ENCODE results near the gene OR4C45. TPM values are rescaled to one million over a fixed set of nuclear protein-coding genes. Genes with fewer than 3 reads are reported as not detected.
"Not testable (repeated sequence)": the region's sequence is repeated elsewhere in the genome, so short reads cannot be mapped to it uniquely, and the experiment has no call there.

The OR4C45 gene
- polyA plus RNA-seq, 1 donor (not counting 4 experiments of a cell fraction or from before 2014, with no cell fraction given), result not detected

DNA sequence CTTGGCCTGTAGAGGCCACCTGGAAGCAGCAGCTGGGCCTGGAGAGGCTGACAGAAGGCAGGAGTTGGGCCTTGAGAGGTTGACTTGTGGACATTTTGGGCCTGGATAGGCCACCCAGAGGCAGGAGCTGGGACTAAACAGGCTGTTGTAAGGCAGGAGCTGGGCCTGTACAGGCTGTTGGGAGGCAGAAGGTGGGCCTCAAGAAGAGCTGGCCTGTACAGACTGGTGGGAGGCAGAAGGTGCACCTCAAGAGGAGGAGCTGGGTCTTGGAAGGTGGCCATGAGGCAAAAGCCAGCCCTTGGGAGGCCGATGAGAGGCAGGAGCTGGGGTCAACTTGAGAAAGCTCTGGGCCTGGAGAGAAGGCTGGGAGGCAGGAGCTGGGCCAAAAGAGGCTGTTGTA lies 45.3 kb downstream of the OR4C45 start:
- Histone ChIP-seq H3K79me2 (ENCODE audit: control insufficient read depth, insufficient read depth, low read length) (no peaks in the 10 kb centered on the region), H3K4me2 (ENCODE audit: control insufficient read depth, extremely low read depth, insufficient read depth, low read depth, low read length) (no peak overlapping the region), H3K9me1 (ENCODE audit: control insufficient read depth, extremely low read depth, insufficient read depth, low read length) (no peaks in the 10 kb centered on the region), H3K27ac (ENCODE audit: control insufficient read depth, insufficient read depth, low read length) (no peak overlapping the region), H3K27me3 (ENCODE audit: control insufficient read depth, extremely low read depth, insufficient read depth, low read length) (no peaks in the 10 kb centered on the region), H2AFZ (ENCODE audit: control insufficient read depth, low read length) (no peak overlapping the region), H3K9ac (ENCODE audit: control insufficient read depth, extremely low read depth, insufficient read depth, low read length) (no peak overlapping the region), H4K20me1 (ENCODE audit: control insufficient read depth, extremely low read depth, insufficient read depth, low read length) (no peaks in the 10 kb centered on the region), H3K36me3 (ENCODE audit: control insufficient read depth in 2 of 2, extremely low read depth in 1 of 2, insufficient read depth in 2 of 2, low read length in 2 of 2) (no peaks in the 10 kb centered on the region), H3K9me3 (ENCODE audit: control insufficient read depth, low read depth, low read length) (no peaks in the 10 kb centered on the region), H3K4me3 (ENCODE audit: control insufficient read depth in 2 of 3, extremely low read depth in 1 of 3, insufficient read depth in 2 of 3, low read depth in 1 of 3, low read length in 3 of 3) (no peak overlapping the region), H3K4me1 (ENCODE audit: control insufficient read depth, extremely low read depth, insufficient read depth, low read length) (no peaks in the 10 kb centered on the region)
- FAIRE-seq (no peak), DNase-seq (ENCODE audit: low read depth, low spot score) (no peak)
- no peak for TF ChIP-seq CTCF (optimal IDR thresholded peaks at IDR 0.05 in 1 of 3, IDR thresholded peaks at IDR 0.05 in 1 of 3, conservative IDR thresholded peaks at IDR 0.05 in 1 of 3; ENCODE audit: extremely low read depth in 1 of 3, insufficient read depth in 2 of 3, low read length in 3 of 3)
- no peak for TF ChIP-seq EZH2 (IDR thresholded peaks at IDR 0.05; ENCODE audit: low read length)
- dilution Hi-C loops (cut with MboI; ENCODE audit: extremely low pct_ligation_motif_present, low sequenced_read_pairs), result no loop called here

- H4K20me1 ChIP-seq (ENCODE audit: control insufficient read depth, extremely low read depth, insufficient read depth, low read length); DNase-seq (ENCODE audit: low read depth, low spot score); H3K79me2 ChIP-seq (ENCODE audit: control insufficient read depth, insufficient read depth, low read length); H3K36me3 ChIP-seq (ENCODE audit: control insufficient read depth in 2 of 2, extremely low read depth in 1 of 2, insufficient read depth in 2 of 2, low read length in 2 of 2); H3K27me3 ChIP-seq (ENCODE audit: control insufficient read depth, extremely low read depth, insufficient read depth, low read length); H3K9me1 ChIP-seq (ENCODE audit: control insufficient read depth, extremely low read depth, insufficient read depth, low read length); H3K27ac ChIP-seq (ENCODE audit: control insufficient read depth, insufficient read depth, low read length); H3K4me1 ChIP-seq (ENCODE audit: control insufficient read depth, extremely low read depth, insufficient read depth, low read length); H3K4me3 ChIP-seq (ENCODE audit: control insufficient read depth in 2 of 3, extremely low read depth in 1 of 3, insufficient read depth in 2 of 3, low read depth in 1 of 3, low read length in 3 of 3); H2AFZ ChIP-seq (ENCODE audit: control insufficient read depth, low read length); H3K9me3 ChIP-seq (ENCODE audit: control insufficient read depth, low read depth, low read length); H3K4me2 ChIP-seq (ENCODE audit: control insufficient read depth, extremely low read depth, insufficient read depth, low read depth, low read length); FAIRE-seq; dilution Hi-C loops (cut with MboI; ENCODE audit: extremely low pct_ligation_motif_present, low sequenced_read_pairs); H3K9ac ChIP-seq (ENCODE audit: control insufficient read depth, extremely low read depth, insufficient read depth, low read length): not testable (repeated sequence)
Measured at GRCh38 chr11:50078946-50079345, 46.3 kb downstream of the OR4C45 start.

- Histone ChIP-seq H3K9ac (ENCODE audit: control insufficient read depth, extremely low read depth, insufficient read depth, low read length) (no peak overlapping the region), H3K4me2 (ENCODE audit: control insufficient read depth, extremely low read depth, insufficient read depth, low read depth, low read length) (no peak overlapping the region), H3K9me3 (ENCODE audit: control insufficient read depth, low read depth, low read length) (no peaks in the 10 kb centered on the region), H3K36me3 (ENCODE audit: control insufficient read depth in 2 of 2, extremely low read depth in 1 of 2, insufficient read depth in 2 of 2, low read length in 2 of 2) (no peaks in the 10 kb centered on the region), H3K27me3 (ENCODE audit: control insufficient read depth, extremely low read depth, insufficient read depth, low read length) (no peaks in the 10 kb centered on the region), H2AFZ (ENCODE audit: control insufficient read depth, low read length) (no peak overlapping the region), H3K79me2 (ENCODE audit: control insufficient read depth, insufficient read depth, low read length) (no peaks in the 10 kb centered on the region), H3K4me1 (ENCODE audit: control insufficient read depth, extremely low read depth, insufficient read depth, low read length) (no peaks in the 10 kb centered on the region), H4K20me1 (ENCODE audit: control insufficient read depth, extremely low read depth, insufficient read depth, low read length) (no peaks in the 10 kb centered on the region), H3K27ac (ENCODE audit: control insufficient read depth, insufficient read depth, low read length) (no peak overlapping the region), H3K4me3 (ENCODE audit: control insufficient read depth in 2 of 3, extremely low read depth in 1 of 3, insufficient read depth in 2 of 3, low read depth in 1 of 3, low read length in 3 of 3) (no peak overlapping the region), H3K9me1 (ENCODE audit: control insufficient read depth, extremely low read depth, insufficient read depth, low read length) (no peaks in the 10 kb centered on the region)
- no peak for TF ChIP-seq EZH2 (IDR thresholded peaks at IDR 0.05; ENCODE audit: low read length)
- no peak for TF ChIP-seq CTCF (optimal IDR thresholded peaks at IDR 0.05 in 1 of 3, IDR thresholded peaks at IDR 0.05 in 1 of 3, conservative IDR thresholded peaks at IDR 0.05 in 1 of 3; ENCODE audit: extremely low read depth in 1 of 3, insufficient read depth in 2 of 3, low read length in 3 of 3)
- DNase-seq (ENCODE audit: low read depth, low spot score) (no peak), FAIRE-seq (no peak)
- dilution Hi-C loops (cut with MboI; ENCODE audit: extremely low pct_ligation_motif_present, low sequenced_read_pairs), result no loop called here
Measured at GRCh38 chr11:50080256-50080655, 47.6 kb downstream of the OR4C45 start.
